GM20431 (cell line): ENCODE data around the gene EFL1.
"Not testable (repeated sequence)": the region's sequence is repeated elsewhere in the genome, so short reads cannot be mapped to it uniquely, and the experiment has no call there.

ENCODE experiments used
- in situ Hi-C: fragments of 300-500 bp; cut with MseI, MboI; formaldehyde crosslinking; loops from one replicate; pipeline ENCODE4 v1.15.0; 2020; ENCODE audit warnings: low sequenced_read_pairs; ENCODE audit not compliant: unreplicated experiment

The EFL1 gene

DNA sequence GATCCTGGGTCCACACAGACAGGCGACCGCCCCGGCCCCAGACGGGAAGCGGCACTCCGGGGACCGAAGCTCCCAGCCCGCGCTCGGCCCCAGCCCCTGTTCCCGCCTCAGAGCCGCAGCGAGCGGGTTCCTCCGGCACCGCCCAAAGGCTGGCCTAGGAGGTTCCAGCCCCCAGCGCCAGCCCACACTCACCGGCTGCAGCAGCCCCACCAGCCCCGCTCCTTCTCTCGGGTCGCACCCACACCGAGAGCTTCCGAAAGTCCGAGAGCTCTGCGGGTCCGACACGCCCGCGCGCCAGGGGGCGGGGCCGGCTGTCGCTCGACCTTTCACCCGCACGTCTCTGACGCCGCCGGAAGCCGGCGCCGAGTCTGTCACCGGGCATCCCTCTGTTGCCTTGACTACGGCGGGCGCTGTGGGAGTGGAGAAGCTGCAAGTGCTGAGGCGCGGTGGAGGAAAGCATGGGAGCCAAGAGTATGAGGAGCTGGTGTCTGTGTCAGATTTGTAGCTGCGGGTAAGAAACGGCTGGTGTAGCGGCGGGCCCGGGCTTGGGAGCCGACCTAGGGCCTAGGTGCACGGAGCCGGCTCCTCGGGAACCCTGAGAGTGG lies at the start of gene EFL1, which contains the start of gene SAXO2:
Gene EFL1, minus strand, starts transcription at position 313 of the 605 bp plus-strand sequence. CDS start 956 bp downstream, outside the sequence.
Gene SAXO2, plus strand, starts transcription at position 397 of the 605 bp plus-strand sequence. Its CDS starts 62 bp downstream, at position 459.
- in situ Hi-C loops: no loop called here

DNA sequence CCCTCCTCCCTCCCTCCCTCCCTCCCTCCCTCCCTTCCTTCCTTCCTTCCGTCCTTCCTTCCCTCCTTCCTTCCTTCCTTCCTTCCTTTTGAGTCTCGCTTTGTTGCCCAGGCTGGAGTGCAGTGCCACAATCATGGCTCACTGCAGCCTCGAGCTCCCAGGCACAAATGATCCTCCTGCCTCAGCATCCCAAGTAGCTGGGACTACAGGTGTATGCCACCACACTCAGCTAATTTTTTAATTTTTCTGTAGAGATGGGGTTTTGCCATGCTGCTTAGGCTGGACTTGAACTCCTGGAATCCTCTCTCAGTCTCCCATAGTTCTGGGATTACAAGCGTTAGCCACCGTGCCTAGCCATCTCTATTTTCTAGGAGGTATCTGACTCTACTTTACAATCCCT lies 48.8 kb upstream of the EFL1 start:
- in situ Hi-C loops: not testable (repeated sequence)

DNA sequence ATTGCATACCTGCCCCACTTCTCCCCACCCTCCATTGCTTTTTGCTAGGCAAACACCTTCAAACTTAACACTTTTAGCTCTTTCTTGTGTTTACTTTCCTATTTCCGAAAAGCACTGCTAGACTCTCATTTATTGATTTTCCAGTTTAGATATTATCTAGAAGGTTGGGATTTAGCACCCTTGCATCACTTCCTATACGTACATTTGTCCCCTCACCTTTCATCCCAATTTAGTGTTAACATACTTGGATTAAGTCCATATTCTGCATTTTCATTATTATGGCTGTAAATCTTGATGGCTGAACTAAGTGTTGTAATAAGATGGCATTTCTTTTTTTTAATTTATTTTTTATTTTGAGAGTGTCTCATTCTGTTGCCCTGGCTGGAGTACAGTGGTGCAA lies 47.3 kb upstream of the EFL1 start:
- in situ Hi-C loops: no loop called here

DNA sequence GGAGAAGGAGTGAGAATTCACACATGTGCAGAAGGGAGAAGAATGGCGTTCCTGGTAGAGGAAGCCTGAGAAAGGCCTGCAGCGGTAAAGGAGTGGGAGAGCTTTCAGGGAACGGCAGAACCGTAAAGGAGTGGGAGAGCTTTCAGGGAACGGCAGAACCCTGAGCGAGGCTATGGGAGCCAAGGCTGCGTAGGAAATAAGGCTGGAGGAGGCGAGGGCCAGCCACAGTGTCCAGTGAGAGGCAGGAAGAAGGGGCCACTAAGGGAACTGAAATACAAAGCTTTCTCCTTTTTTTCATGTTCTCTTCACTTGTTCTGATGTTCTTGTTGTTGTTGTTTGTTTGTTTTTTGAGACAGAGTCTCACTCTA lies 45.2 kb upstream of the EFL1 start:
- in situ Hi-C loops: no loop called here

DNA sequence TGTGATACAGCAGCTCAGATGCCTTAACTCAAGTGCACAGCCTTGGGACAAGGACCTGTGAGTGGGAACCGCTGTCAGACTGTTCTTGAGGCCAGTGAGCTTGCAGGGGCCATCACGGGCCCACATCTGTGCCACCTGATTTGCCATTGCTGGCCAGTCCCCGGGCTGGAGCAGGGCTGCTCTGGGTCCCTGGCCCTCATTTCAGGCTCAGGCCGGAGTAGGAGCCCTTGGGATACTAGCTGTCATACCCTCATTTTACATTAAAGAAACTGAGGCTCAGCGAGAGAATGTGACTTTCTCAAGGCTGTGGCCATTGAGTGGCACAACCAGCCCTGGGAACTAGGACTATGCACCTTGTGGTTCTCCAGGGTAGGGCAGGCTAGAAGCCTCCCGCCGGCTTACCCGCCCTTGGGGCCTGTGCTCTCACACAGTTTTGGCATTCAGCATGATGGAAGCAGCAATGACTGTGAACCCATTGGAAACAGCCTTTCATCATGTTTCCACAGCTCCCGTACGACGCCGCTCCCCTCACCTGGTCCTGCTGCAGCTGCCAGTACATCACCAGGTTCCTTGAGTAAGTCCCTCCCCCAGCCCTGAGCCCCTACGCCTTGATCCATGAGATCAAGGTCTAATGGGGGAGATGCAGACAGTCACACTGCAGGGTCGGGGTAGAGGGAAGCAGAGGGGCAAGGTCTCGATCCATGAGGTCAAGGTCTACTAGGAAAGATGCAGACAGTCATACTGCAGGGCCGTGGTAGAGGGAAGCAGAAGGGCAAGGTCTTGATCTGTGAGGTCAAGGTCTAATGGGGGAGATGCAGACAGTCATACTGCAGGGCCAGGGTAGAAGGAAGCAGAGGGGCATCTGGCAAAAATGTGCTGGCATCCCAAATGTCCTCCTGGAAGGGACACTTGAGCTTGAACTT lies 44.5 kb upstream of the EFL1 start:
- in situ Hi-C loops: no loop called here

DNA sequence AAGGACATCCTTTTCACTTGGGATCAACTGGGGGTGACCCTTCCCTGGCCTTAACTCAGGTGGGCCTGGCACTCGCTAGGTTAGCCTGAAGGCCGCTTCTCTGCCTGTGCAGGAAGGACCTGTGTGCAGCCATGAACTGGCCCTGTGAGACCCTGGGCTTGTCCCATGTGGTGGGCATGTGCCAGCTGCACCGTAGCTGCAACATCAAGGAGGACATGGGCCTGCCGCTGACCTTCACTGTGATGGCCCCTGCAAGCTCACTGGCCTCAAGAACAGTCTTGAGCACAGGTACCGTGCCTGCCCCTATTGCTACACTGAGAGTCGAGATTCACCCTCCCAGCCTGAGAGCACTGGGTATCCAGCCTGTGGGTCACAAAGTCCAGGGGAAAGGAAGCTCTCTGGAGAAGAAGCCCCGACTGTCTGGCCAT lies 43.1 kb upstream of the EFL1 start:
- in situ Hi-C loops: no loop called here

DNA sequence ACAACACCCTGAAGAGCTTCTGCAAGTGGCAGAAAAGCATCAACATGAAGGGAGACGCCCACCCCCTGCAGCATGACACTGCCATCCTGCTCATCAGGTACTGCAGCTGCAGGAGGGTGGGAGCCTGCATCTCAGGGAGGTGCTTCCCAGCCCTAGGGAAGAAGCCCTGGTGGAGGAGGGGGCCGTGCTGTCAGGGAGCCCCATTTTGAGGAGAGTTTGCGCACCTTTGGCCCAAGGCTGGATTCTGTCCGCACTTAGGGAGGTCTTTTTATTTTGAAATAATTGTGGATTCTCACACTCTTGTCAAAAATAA lies 42.2 kb upstream of the EFL1 start:
- in situ Hi-C loops: no loop called here

DNA sequence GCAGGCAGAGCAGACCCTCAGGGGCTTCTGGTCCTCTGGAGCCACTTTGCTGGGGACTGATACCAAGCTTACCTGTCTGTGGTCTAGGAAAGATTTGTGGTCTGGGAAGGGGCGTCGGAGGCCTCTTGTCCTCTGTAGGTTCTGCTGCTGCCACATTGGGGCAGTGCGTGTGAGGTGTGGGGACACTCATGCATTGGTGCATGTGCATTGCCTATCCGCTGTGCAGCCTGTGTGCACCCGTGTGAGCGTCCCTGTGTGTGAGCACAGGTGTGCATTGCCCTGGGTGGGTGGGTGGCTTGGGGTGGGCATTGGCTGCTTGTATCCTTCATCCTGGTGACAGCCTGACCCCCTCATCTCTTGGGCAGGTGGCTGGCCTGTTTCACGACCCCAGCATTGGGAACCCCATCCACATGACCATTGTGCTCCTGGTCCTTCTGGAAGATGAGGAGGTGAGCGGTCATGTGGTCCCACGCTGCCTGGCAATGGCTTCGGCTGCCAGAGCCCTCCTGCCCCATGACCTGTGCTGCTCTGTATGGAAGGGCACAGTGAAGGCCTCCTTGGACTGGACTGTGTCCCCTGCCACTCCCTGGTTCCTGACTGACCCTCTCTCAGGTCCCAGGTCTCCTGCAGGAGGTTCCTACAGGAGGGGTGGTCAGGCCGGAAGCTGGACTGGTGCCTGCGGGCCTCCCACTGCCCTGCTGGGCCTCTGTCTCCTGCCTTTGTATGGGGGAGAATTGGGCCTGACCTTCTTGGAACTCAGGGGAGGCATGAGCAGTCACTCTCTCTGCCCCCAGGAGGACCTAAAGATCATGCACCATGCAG lies 41.6 kb upstream of the EFL1 start:
- in situ Hi-C loops: no loop called here

DNA sequence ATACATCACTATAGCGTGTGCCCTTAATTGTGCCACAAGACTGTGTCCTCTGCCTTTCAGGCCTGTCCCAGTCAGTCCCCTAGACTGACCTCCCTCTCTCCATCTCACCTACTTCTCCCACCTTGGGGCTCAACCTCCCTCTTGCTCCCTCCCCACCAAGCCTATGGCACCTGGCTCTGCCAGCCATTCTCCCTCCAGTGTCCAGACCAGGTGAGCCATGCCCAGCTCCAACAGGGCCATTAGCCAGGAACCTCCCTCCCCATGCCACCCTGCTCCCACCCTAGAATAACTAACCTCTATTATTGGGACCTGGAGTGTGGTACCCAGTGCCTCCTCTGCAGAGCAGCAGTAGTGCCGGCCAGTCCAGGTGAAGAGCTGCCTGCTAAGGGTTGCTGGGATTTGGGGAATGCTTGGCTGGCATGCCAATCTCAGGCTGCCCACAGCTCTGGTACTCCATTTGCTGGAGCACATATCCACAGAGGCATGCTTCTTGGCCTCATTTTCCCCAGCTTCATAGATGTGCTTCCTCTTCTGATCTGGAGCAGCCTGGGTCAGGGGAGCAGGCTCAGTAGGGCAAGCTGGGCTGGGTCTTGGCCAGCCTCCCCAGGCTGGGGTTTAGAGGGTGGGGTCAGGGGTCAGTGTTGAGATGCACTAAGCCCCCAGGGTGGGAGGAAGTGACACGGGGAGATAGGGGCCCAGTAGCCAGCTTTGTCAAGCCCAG lies 38.9 kb upstream of the EFL1 start:
- in situ Hi-C loops: no loop called here

DNA sequence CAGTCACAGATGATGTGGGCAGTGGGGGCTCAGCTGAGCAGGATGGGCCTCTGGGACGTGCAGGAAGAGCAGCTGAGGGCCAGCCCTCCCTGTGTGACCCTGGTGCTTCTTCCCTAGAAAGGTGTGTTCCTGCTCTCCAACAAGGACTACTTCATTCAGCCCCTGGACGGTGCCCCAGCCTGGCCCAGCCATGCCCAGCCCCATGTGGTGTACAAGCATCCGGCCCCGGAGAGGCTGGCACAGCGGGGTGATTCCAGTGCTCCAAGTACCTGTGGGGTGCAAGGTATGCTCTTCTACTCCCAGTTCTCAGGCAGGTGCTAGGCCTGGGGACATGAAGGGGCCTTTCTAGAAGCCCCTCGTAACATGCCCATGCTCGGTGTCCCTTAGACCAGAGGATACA lies 38.3 kb upstream of the EFL1 start:
- in situ Hi-C loops: no loop called here

DNA sequence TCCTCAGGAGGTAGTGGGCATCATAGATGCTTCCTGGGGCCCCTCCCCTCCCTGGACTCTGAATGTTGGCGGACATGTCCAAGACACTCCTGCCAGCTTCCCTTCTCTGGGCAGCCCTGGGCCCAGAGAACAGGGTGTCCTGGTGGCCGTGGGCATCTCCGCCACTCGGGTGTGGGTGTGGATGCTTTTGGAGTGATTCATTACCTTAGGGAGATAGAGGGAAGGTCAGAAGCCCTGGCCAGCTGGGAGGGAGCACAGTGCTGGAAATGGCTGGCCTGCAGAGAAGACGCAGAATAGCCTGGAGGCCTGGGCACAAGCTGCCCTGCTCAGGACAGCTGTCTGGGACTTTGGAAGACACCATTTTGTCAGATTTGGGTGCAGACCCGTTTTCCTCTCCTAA lies 37.8 kb upstream of the EFL1 start:
- in situ Hi-C loops: not testable (repeated sequence)

DNA sequence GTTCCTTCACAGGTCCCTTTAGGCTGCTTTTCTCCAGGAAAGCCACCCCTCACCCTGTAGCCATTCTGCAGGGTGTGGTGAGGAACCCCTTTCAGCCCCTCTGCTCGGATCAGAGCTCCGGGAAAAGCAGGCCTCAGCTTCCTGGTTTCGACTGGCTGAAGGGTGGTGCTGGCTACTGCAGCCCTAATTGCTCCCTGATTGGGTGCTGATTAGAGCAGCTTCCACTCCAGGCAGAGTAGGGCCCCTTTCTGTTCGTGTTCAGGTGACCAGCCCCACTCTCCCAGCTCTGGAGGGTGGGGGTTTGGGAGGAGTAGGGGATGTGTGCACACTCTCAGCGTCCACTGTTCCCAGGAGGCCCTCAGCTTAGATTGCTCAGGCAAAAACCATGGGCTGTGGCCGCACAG lies 37.0 kb upstream of the EFL1 start:
- in situ Hi-C loops: not testable (repeated sequence)

DNA sequence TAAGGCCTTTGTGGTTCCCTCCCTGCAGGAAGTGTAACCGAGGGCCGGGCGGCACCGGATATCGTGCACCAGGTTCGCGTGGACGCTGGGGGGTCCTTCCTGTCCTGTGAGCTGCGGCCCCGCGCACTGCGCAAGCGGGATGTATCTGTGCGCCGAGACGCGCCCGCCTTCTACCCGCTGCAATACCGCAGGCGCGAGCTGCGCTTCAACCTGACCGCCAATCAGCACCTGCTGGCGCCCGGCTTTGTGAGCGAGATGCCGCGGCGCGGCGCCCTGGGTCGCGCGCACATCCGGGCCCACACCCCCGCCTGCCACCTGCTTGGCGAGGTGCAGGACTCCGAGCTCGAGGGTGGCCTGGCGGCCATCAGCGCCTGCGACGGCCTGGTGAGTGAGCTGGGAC lies 36.0 kb upstream of the EFL1 start:
- in situ Hi-C loops: no loop called here

DNA sequence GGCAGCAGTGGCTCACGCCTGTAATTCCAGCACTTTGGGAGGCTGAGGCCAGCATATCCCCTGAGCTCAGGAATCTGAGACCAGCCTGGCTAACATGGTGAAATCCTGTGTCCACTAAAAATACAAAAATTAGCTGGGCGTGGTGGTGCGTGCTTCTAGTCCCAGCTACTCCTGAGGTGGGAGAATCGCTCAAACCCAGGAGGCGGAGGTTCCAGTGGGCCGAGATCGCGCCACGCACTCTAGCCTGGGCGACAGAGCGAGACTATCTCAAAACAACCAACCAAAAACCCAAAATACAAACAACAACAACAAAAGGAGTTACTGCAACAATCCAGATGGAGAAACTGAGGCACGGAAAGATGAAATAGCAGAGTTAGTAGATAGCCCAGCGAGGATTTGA lies 35.5 kb upstream of the EFL1 start:
- in situ Hi-C loops: no loop called here

DNA sequence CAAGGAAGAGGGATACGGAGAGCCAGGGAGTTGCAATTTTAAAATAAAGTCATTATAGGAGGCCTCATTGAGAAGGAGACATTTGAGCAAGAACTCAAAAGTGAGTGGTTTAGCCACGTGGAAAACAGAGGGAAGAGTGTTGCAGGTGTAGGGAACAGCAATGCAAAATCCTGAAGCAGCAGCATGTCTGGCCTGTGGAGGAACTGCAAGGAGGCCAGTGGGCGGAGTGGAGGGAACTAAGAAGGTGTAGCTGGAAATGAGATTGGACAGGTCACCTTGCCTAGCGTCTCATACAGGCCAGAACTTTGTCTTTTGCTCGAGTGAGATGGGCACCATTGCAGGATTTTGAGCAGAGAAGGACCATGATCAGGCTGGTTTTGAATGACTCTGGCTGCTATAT lies 35.0 kb upstream of the EFL1 start:
- in situ Hi-C loops: no loop called here

DNA sequence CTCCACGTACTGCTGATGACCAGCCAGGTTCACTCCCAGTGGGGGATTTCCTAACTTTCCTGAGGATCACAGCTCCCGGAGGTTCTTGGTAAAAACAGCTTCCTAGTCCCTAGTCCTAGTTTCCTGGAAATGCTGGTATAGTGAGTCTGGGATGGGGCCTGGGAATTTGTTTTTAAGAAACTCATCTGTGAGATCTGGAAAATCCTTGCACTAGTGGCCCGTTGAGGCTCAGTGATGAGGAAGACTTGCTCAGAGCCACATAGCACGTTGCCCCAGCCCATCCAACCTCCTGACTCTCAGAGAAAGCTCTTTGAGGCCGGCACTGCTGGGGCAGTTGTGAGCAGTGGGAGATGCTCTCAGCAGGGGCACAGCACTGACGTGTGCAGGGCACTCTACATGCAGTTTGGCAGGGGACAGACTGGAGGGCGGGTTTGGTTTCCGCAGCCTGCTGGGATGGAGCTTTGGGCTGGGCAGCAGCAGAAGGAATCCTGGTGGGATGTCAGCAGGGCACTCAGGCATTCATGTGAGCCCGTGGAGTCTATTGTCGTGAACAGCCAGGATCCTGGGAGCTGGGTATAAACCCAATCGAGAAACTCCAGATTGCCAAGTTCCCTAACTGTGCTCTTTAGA lies 31.6 kb upstream of the EFL1 start:
- in situ Hi-C loops: no loop called here

DNA sequence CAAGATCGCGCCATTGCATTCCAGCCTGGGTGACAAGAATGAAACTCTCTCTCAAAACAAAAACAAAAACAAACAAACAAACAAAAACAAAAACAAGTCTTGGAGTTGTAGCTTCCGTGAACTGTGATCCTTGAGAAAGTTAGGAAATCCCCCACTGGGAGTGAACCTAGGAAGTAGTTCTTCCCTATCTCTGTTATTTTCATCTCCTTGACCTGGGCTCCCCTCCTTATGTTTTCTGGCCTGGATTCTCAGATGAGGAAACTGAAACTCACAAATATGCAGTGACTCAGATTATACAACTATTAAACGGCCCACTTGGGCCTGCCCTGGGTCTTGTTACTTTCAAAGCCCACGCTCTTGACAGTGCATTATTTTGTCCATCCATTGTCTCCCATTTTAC lies 29.7 kb upstream of the EFL1 start:
- in situ Hi-C loops: no loop called here

DNA sequence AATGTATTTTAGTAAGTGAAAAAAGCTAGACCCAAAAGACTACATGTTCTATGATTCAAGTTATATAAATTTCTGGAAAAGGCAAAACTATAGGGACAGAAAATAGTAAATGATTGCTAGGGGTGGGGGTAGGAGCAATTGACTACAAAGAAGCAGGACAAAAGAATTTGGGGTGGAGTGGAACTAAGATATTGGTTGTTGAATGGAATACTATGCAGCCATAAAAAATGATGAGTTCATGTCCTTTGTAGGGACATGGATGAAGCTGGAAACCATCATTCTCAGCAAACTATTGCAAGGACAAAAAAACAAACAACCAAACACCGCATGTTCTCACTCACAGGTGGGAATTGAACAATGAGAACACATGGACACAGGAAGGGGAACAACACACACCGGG lies 25.7 kb upstream of the EFL1 start:
- in situ Hi-C loops: not testable (repeated sequence)

DNA sequence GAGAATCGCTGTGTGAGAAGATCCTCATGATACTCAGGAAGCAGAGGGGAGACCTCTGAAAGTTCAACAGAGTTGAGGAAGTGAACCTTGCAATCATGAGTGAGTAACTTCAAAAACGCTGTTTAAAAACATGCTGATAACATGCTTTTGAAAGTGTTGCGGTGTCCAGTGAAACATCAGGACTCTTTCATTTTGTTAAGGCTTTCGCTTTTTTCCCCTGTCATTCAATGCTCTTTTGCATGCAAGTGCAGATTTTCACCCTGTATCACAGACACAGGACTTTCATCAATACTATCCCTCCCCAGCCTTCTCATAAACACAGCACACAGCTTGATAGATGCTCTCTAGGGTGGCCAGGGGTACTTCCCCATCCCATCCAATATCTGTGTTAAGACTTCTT lies 23.9 kb upstream of the EFL1 start:
- in situ Hi-C loops: not testable (repeated sequence)

DNA sequence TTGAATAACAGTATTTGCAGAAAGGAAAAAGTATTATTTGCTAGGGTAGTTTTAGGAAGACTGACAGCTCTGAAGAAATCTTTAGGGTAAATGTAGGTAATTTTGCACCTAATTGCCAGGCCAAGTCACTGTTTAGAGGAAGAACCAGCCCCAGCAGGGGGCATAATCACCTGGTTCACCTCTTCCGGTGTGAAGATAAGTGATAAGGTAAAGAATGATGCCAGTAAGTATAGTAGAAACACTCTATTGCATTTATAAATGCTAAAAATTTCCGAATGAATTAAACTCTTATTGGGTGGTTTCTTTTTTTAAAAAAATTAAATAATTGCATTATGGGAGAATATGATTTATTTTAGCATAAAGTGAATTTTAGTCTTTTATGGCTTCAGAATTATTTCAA lies 21.8 kb upstream of the EFL1 start:
- in situ Hi-C loops: not testable (repeated sequence)
